ENCODE data around the gene RALGAPB.
A peak's percentile ranks its signal among the peaks of the same experiment; 100 is the strongest.

RALGAPB gene

GRCh38 chr20:38602185-38602581 is 129.5 kb downstream of the RALGAPB start:
- H2BK12ac ChIP-seq (ENCODE audit: low read length in 2 of 2), result no peak overlapping the region
- DNase-seq, result no peak
- H3K18ac ChIP-seq (ENCODE audit: low read depth in 1 of 2, low read length in 2 of 2), result no peak overlapping the region
- H3K27me3 ChIP-seq (ENCODE audit: control insufficient read depth in 1 of 2, insufficient read depth in 1 of 2, low read length in 2 of 2), result peaks cover 0 to 77% of the 10 kb centered on the region in 2 experiments
- no peak overlapping the region for H3K9ac ChIP-seq (ENCODE audit: low read length)
- peak overlapping the region in 1 of 2 experiments; percentile 52 for H3K4me3 ChIP-seq (ENCODE audit: insufficient read depth in 1 of 2, low read depth in 1 of 2, low read length in 2 of 2)
- no peaks in the 10 kb centered on the region for H3K9me3 ChIP-seq (ENCODE audit: control insufficient read depth, low read length)
- H4K8ac ChIP-seq (ENCODE audit: low read length), result no peak overlapping the region
- H3K4me2 ChIP-seq (ENCODE audit: low read length, poor library complexity, severe bottlenecking), result peak overlapping the region; percentile 67
- no peak overlapping the region for H2BK120ac ChIP-seq (ENCODE audit: low read depth, low read length)
- H3K36me3 ChIP-seq (ENCODE audit: control insufficient read depth in 1 of 2, insufficient read depth in 2 of 2, low read depth in 1 of 2, low read length in 2 of 2), result no peaks in the 10 kb centered on the region
- H2AK5ac ChIP-seq (ENCODE audit: low read length, severe bottlenecking), result peak overlapping the region; percentile 1
- no peak overlapping the region for H2AFZ ChIP-seq (ENCODE audit: low read depth, low read length)
- H3K4me1 ChIP-seq (ENCODE audit: control insufficient read depth, insufficient read depth, low read depth, low read length), result peaks cover 22% of the 10 kb centered on the region
- no peak overlapping the region for H3K27ac ChIP-seq (ENCODE audit: low read length, poor library complexity, severe bottlenecking)
- no peaks in the 10 kb centered on the region for H3K79me1 ChIP-seq (replicated peaks; ENCODE audit: low read length, poor library complexity, severe bottlenecking)
- H3K14ac ChIP-seq (ENCODE audit: low read length in 2 of 2), result no peak overlapping the region
- H3K4ac ChIP-seq (ENCODE audit: low read depth in 1 of 2, low read length in 2 of 2), result no peak overlapping the region
- no peak overlapping the region for H2BK5ac ChIP-seq (ENCODE audit: low read depth, low read length, poor library complexity, severe bottlenecking)
- 60% methylated on average over 5 of the region's 5 CpGs for WGBS
- H3K23ac ChIP-seq (ENCODE audit: low read length in 2 of 2), result no peak overlapping the region
- no peak overlapping the region for H2BK15ac ChIP-seq (ENCODE audit: low read depth, poor library complexity, severe bottlenecking)
- H4K91ac ChIP-seq (ENCODE audit: low read length), result peak overlapping the region; percentile 18

- H3K4me1 ChIP-seq (ENCODE audit: control insufficient read depth, insufficient read depth, low read depth, low read length), result peaks cover 25% of the 10 kb centered on the region
- no peak overlapping the region for H2BK12ac ChIP-seq (ENCODE audit: low read length in 2 of 2)
- no peak overlapping the region for H3K23ac ChIP-seq (ENCODE audit: low read length in 2 of 2)
- no peak overlapping the region for H2AK5ac ChIP-seq (ENCODE audit: low read length, severe bottlenecking)
- no peak overlapping the region for H2BK15ac ChIP-seq (ENCODE audit: low read depth, poor library complexity, severe bottlenecking)
- no peak overlapping the region for H3K18ac ChIP-seq (ENCODE audit: low read depth in 1 of 2, low read length in 2 of 2)
- H3K9me3 ChIP-seq (ENCODE audit: control insufficient read depth, low read length), result no peaks in the 10 kb centered on the region
- H3K9ac ChIP-seq (ENCODE audit: low read length), result no peak overlapping the region
- H3K36me3 ChIP-seq (ENCODE audit: control insufficient read depth in 1 of 2, insufficient read depth in 2 of 2, low read depth in 1 of 2, low read length in 2 of 2), result no peaks in the 10 kb centered on the region
- no peak overlapping the region for H2AFZ ChIP-seq (ENCODE audit: low read depth, low read length)
- no peak overlapping the region for H4K91ac ChIP-seq (ENCODE audit: low read length)
- peaks cover 0 to 84% of the 10 kb centered on the region in 2 experiments for H3K27me3 ChIP-seq (ENCODE audit: control insufficient read depth in 1 of 2, insufficient read depth in 1 of 2, low read length in 2 of 2)
- H2BK120ac ChIP-seq (ENCODE audit: low read depth, low read length), result no peak overlapping the region
- H3K27ac ChIP-seq (ENCODE audit: low read length, poor library complexity, severe bottlenecking), result no peak overlapping the region
- H3K4me2 ChIP-seq (ENCODE audit: low read length, poor library complexity, severe bottlenecking), result no peak overlapping the region
- 13% methylated on average over 1 of the region's 3 CpGs for WGBS
- H4K8ac ChIP-seq (ENCODE audit: low read length), result no peak overlapping the region
- no peak overlapping the region for H3K14ac ChIP-seq (ENCODE audit: low read length in 2 of 2)
- H3K79me1 ChIP-seq (replicated peaks; ENCODE audit: low read length, poor library complexity, severe bottlenecking), result no peaks in the 10 kb centered on the region
- H3K4ac ChIP-seq (ENCODE audit: low read depth in 1 of 2, low read length in 2 of 2), result no peak overlapping the region
- H2BK5ac ChIP-seq (ENCODE audit: low read depth, low read length, poor library complexity, severe bottlenecking), result no peak overlapping the region
- no peak overlapping the region for H3K4me3 ChIP-seq (ENCODE audit: insufficient read depth in 1 of 2, low read depth in 1 of 2, low read length in 2 of 2)
- no peak for DNase-seq
Observed at GRCh38 chr20:38603286-38603685, 130.6 kb downstream of the RALGAPB start.

GRCh38 chr20:38604873-38605303 is 132.2 kb downstream of the RALGAPB start:
- no peak overlapping the region for H3K4me2 ChIP-seq (ENCODE audit: low read length, poor library complexity, severe bottlenecking)
- H3K18ac ChIP-seq (ENCODE audit: low read depth in 1 of 2, low read length in 2 of 2), result no peak overlapping the region
- H3K27ac ChIP-seq (ENCODE audit: low read length, poor library complexity, severe bottlenecking), result peak overlapping the region; percentile 62
- no peak overlapping the region for H2AFZ ChIP-seq (ENCODE audit: low read depth, low read length)
- no peaks in the 10 kb centered on the region for H3K79me1 ChIP-seq (replicated peaks; ENCODE audit: low read length, poor library complexity, severe bottlenecking)
- no peak overlapping the region for H3K14ac ChIP-seq (ENCODE audit: low read length in 2 of 2)
- no peak overlapping the region for H3K4me3 ChIP-seq (ENCODE audit: insufficient read depth in 1 of 2, low read depth in 1 of 2, low read length in 2 of 2)
- H3K9me3 ChIP-seq (ENCODE audit: control insufficient read depth, low read length), result no peaks in the 10 kb centered on the region
- no peak overlapping the region for H2BK15ac ChIP-seq (ENCODE audit: low read depth, poor library complexity, severe bottlenecking)
- H3K9ac ChIP-seq (ENCODE audit: low read length), result no peak overlapping the region
- H2AK5ac ChIP-seq (ENCODE audit: low read length, severe bottlenecking), result no peak overlapping the region
- H3K27me3 ChIP-seq (ENCODE audit: control insufficient read depth in 1 of 2, insufficient read depth in 1 of 2, low read length in 2 of 2), result peaks cover 0 to 82% of the 10 kb centered on the region in 2 experiments
- 29% methylated on average over 4 of the region's 4 CpGs for WGBS
- H2BK12ac ChIP-seq (ENCODE audit: low read length in 2 of 2), result no peak overlapping the region
- peak; percentile 56 for DNase-seq
- no peak overlapping the region for H3K23ac ChIP-seq (ENCODE audit: low read length in 2 of 2)
- no peak overlapping the region for H4K91ac ChIP-seq (ENCODE audit: low read length)
- H2BK5ac ChIP-seq (ENCODE audit: low read depth, low read length, poor library complexity, severe bottlenecking), result no peak overlapping the region
- H3K36me3 ChIP-seq (ENCODE audit: control insufficient read depth in 1 of 2, insufficient read depth in 2 of 2, low read depth in 1 of 2, low read length in 2 of 2), result no peaks in the 10 kb centered on the region
- H3K4me1 ChIP-seq (ENCODE audit: control insufficient read depth, insufficient read depth, low read depth, low read length), result peaks cover 18% of the 10 kb centered on the region
- H4K8ac ChIP-seq (ENCODE audit: low read length), result no peak overlapping the region
- H2BK120ac ChIP-seq (ENCODE audit: low read depth, low read length), result no peak overlapping the region
- no peak overlapping the region for H3K4ac ChIP-seq (ENCODE audit: low read depth in 1 of 2, low read length in 2 of 2)

- DNase-seq, result no peak
- no peak overlapping the region for H2BK15ac ChIP-seq (ENCODE audit: low read depth, poor library complexity, severe bottlenecking)
- no peak overlapping the region for H2AFZ ChIP-seq (ENCODE audit: low read depth, low read length)
- H3K18ac ChIP-seq (ENCODE audit: low read depth in 1 of 2, low read length in 2 of 2), result no peak overlapping the region
- peaks cover 9% of the 10 kb centered on the region for H3K4me1 ChIP-seq (ENCODE audit: control insufficient read depth, insufficient read depth, low read depth, low read length)
- no peak overlapping the region for H3K23ac ChIP-seq (ENCODE audit: low read length in 2 of 2)
- peak overlapping the region; percentile 41 for H2AK5ac ChIP-seq (ENCODE audit: low read length, severe bottlenecking)
- no peak overlapping the region for H3K14ac ChIP-seq (ENCODE audit: low read length in 2 of 2)
- no peaks in the 10 kb centered on the region for H3K9me3 ChIP-seq (ENCODE audit: control insufficient read depth, low read length)
- H3K4me3 ChIP-seq (ENCODE audit: insufficient read depth in 1 of 2, low read depth in 1 of 2, low read length in 2 of 2), result peak overlapping the region in 1 of 2 experiments; percentile 3
- H2BK5ac ChIP-seq (ENCODE audit: low read depth, low read length, poor library complexity, severe bottlenecking), result no peak overlapping the region
- H4K91ac ChIP-seq (ENCODE audit: low read length), result no peak overlapping the region
- no peak overlapping the region for H3K4ac ChIP-seq (ENCODE audit: low read depth in 1 of 2, low read length in 2 of 2)
- no peaks in the 10 kb centered on the region for H3K36me3 ChIP-seq (ENCODE audit: control insufficient read depth in 1 of 2, insufficient read depth in 2 of 2, low read depth in 1 of 2, low read length in 2 of 2)
- no peak overlapping the region for H2BK12ac ChIP-seq (ENCODE audit: low read length in 2 of 2)
- H3K4me2 ChIP-seq (ENCODE audit: low read length, poor library complexity, severe bottlenecking), result no peak overlapping the region
- no peak overlapping the region for H3K9ac ChIP-seq (ENCODE audit: low read length)
- 38% methylated on average over 12 of the region's 12 CpGs for WGBS
- H3K79me1 ChIP-seq (replicated peaks; ENCODE audit: low read length, poor library complexity, severe bottlenecking), result no peaks in the 10 kb centered on the region
- H2BK120ac ChIP-seq (ENCODE audit: low read depth, low read length), result no peak overlapping the region
- H3K27ac ChIP-seq (ENCODE audit: low read length, poor library complexity, severe bottlenecking), result no peak overlapping the region
- H3K27me3 ChIP-seq (ENCODE audit: control insufficient read depth in 1 of 2, insufficient read depth in 1 of 2, low read length in 2 of 2), result peaks cover 0 to 60% of the 10 kb centered on the region in 2 experiments
- H4K8ac ChIP-seq (ENCODE audit: low read length), result no peak overlapping the region
Observed at GRCh38 chr20:38607351-38607750, 134.7 kb downstream of the RALGAPB start.
